Duodenal mucosa (tissue), 2 donors: ENCODE measurements around the gene UXT.
"Not testable (repeated sequence)": the region's sequence is repeated elsewhere in the genome, so short reads cannot be mapped to it uniquely, and the experiment has no call there.

ENCODE experiments used
- H3K27ac ChIP-seq: one replicate; pipeline ENCODE4 v1.7.0; 2013; ENCODE audit warnings: low read depth, low read length
- H3K27me3 ChIP-seq, 2 donors: one replicate each; pipeline ENCODE4 v1.7.0; 2013; ENCODE audit warnings: low read length in 2 of 2, control low read depth in 1 of 2; ENCODE audit not compliant: insufficient read depth in 2 of 2, control insufficient read depth in 1 of 2
- H3K36me3 ChIP-seq, 2 donors: one replicate each; pipeline ENCODE4 v1.7.0; 2013; ENCODE audit warnings: low read length in 2 of 2, control low read depth in 1 of 2; ENCODE audit not compliant: insufficient read depth in 2 of 2, control insufficient read depth in 1 of 2
- H3K4me1 ChIP-seq, 2 donors: one replicate each; pipeline ENCODE4 v1.7.0; 2013; ENCODE audit warnings: low read length in 2 of 2, control low read depth in 1 of 2; ENCODE audit not compliant: insufficient read depth in 2 of 2, control insufficient read depth in 1 of 2
- H3K4me3 ChIP-seq, 2 donors: one replicate each; pipeline ENCODE4 v1.7.0; 2013; ENCODE audit warnings: low read length in 2 of 2, low read depth in 1 of 2
- H3K9ac ChIP-seq, 2 donors: one replicate each; pipeline ENCODE4 v1.7.0; 2013; ENCODE audit warnings: low read length in 2 of 2, low read depth in 1 of 2
- H3K9me3 ChIP-seq, 2 donors: one replicate each; pipeline ENCODE4 v1.7.0; 2013; ENCODE audit warnings: low read length in 2 of 2, control low read depth in 1 of 2; ENCODE audit not compliant: control insufficient read depth in 1 of 2

UXT gene

DNA sequence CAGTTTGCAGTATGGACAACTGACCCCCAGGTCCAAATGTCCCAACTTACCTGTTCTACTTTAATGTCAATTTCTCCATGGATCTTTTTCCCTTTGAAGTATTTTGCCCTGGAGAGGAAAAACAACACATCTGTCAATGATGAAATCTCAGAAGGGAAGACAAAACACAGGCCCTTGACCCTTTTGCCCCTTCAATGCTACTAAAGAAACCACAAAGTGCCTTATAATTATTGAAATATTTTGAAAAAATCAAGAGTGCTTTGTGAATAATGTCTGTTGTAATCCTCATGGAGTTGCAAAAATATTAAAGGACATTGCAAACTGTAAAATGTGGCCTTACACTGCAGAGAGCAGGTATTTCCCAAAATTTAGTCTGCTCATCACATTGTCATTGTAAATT lies 51.9 kb downstream of the UXT start:
- Histone ChIP-seq H3K27me3 (no peaks in the 10 kb centered on the region), H3K4me3 (no peak overlapping the region), H3K9ac (no peak overlapping the region), H3K36me3 (no peaks in the 10 kb centered on the region), H3K9me3 (no peaks in the 10 kb centered on the region), H3K4me1 (no peaks in the 10 kb centered on the region), H3K27ac (no peak overlapping the region)

GRCh38 chrX:47605024-47605423 lies 54.0 kb downstream of the UXT start:
- Histone ChIP-seq H3K4me1 (no peaks in the 10 kb centered on the region), H3K9ac (no peak overlapping the region)

GRCh38 chrX:47603125-47603524 lies 55.9 kb downstream of the UXT start:
- H3K27me3 ChIP-seq, H3K4me1 ChIP-seq, H3K36me3 ChIP-seq, H3K9ac ChIP-seq, H3K27ac ChIP-seq, H3K4me3 ChIP-seq, H3K9me3 ChIP-seq: not testable (repeated sequence)

More at GRCh38 chrX:47605024-47605423, 54.0 kb downstream of the UXT start:
- Histone ChIP-seq H3K27ac (no peak overlapping the region), H3K9me3 (no peaks in the 10 kb centered on the region), H3K36me3 (no peaks in the 10 kb centered on the region), H3K27me3 (no peaks in the 10 kb centered on the region), H3K4me3 (no peak overlapping the region)
